ENCODE results near the gene MYADM. TPM values are rescaled to one million over a fixed set of nuclear protein-coding genes. Genes with fewer than 3 reads are reported as not detected.
"Not testable (repeated sequence)": the region's sequence is repeated elsewhere in the genome, so short reads cannot be mapped to it uniquely, and the experiment has no call there.

Gene MYADM
- total RNA-seq, 3 donors from 2014 or later (not counting 1 experiment from before 2014, with no cell fraction given) = 219 to 658 (median 296) TPM

- H3K36me3 Mint-ChIP-seq = no peaks in the 10 kb centered on the region
- no peaks in the 10 kb centered on the region for H3K4me1 ChIP-seq (ENCODE audit: control insufficient read depth, insufficient read depth, low read length)
Observed at GRCh38 chr19:53828531-53828930, 39.2 kb upstream of the MYADM start.

GRCh38 chr19:53832861-53833260 is 34.8 kb upstream of the MYADM start:
- H3K9me3 ChIP-seq (ENCODE audit: control insufficient read depth, insufficient read depth, low read length); H3K4me3 ChIP-seq (ENCODE audit: low read length); H3K4me1 Mint-ChIP-seq; H3K36me3 Mint-ChIP-seq; DNase-seq; H3K27me3 ChIP-seq (ENCODE audit: control insufficient read depth, insufficient read depth, low read length); H3K4me1 ChIP-seq (ENCODE audit: control insufficient read depth, insufficient read depth, low read length); H3K27ac Mint-ChIP-seq; ATAC-seq; H3K9me3 Mint-ChIP-seq; H3K4me3 Mint-ChIP-seq; H3K27ac ChIP-seq (ENCODE audit: low read length); H3K36me3 ChIP-seq (ENCODE audit: control insufficient read depth, insufficient read depth, low read length); intact Hi-C loops (cut with micrococcal nuclease): not testable (repeated sequence)
- peaks cover 33 to 45% of the 10 kb centered on the region in 2 donors for H3K27me3 Mint-ChIP-seq (ENCODE audit: low read depth in 2 of 2)
- 10% methylated on average over 10 of the region's 13 CpGs for WGBS (ENCODE audit: insufficient coverage)

More at GRCh38 chr19:53828531-53828930, 39.2 kb upstream of the MYADM start:
- WGBS (ENCODE audit: insufficient coverage) = 36% methylated on average over 3 of the region's 3 CpGs
- no peak overlapping the region for H3K27ac ChIP-seq (ENCODE audit: low read length)
- no peak overlapping the region for H3K4me3 Mint-ChIP-seq
- DNase-seq (no peak), ATAC-seq (no peak)
- H3K4me1 Mint-ChIP-seq = peaks cover 0 to 4% of the 10 kb centered on the region in 2 donors
- H3K27ac Mint-ChIP-seq = no peak overlapping the region
- no peaks in the 10 kb centered on the region for H3K9me3 ChIP-seq (ENCODE audit: control insufficient read depth, insufficient read depth, low read length)
- no peak overlapping the region for H3K4me3 ChIP-seq (ENCODE audit: low read length)
- H3K27me3 ChIP-seq (ENCODE audit: control insufficient read depth, insufficient read depth, low read length) = peaks cover 3% of the 10 kb centered on the region
- H3K27me3 Mint-ChIP-seq (ENCODE audit: low read depth in 2 of 2) = peaks cover 32 to 33% of the 10 kb centered on the region in 2 donors
- no peaks in the 10 kb centered on the region for H3K9me3 Mint-ChIP-seq
- intact Hi-C loops (cut with micrococcal nuclease) = no loop called here
- H3K36me3 ChIP-seq (ENCODE audit: control insufficient read depth, insufficient read depth, low read length) = no peaks in the 10 kb centered on the region
- TF ChIP-seq CTCF (IDR thresholded peaks at IDR 0.05) = no peak

- ATAC-seq; H3K27ac Mint-ChIP-seq; H3K4me3 Mint-ChIP-seq; DNase-seq; H3K36me3 Mint-ChIP-seq; H3K9me3 Mint-ChIP-seq; intact Hi-C loops (cut with micrococcal nuclease); H3K4me1 ChIP-seq (ENCODE audit: control insufficient read depth, insufficient read depth, low read length); H3K27ac ChIP-seq (ENCODE audit: low read length); H3K27me3 ChIP-seq (ENCODE audit: control insufficient read depth, insufficient read depth, low read length); H3K4me1 Mint-ChIP-seq; H3K36me3 ChIP-seq (ENCODE audit: control insufficient read depth, insufficient read depth, low read length); H3K4me3 ChIP-seq (ENCODE audit: low read length); H3K9me3 ChIP-seq (ENCODE audit: control insufficient read depth, insufficient read depth, low read length): not testable (repeated sequence)
- no CpG with 5 or more reads among the region's 5 CpGs for WGBS (ENCODE audit: insufficient coverage)
- H3K27me3 Mint-ChIP-seq (ENCODE audit: low read depth in 2 of 2) = peaks cover 9 to 26% of the 10 kb centered on the region in 2 donors
Observed at GRCh38 chr19:53838446-53838845, 29.2 kb upstream of the MYADM start.

- WGBS (ENCODE audit: insufficient coverage) = 94% methylated on average over 11 of the region's 12 CpGs
- ATAC-seq; intact Hi-C loops (cut with micrococcal nuclease): not testable (repeated sequence)
Observed at GRCh38 chr19:53840241-53840640, 27.4 kb upstream of the MYADM start.

GRCh38 chr19:53840914-53841313 is 26.8 kb upstream of the MYADM start:
- H3K9me3 ChIP-seq (ENCODE audit: control insufficient read depth, insufficient read depth, low read length); ATAC-seq; DNase-seq; H3K4me3 Mint-ChIP-seq; H3K36me3 Mint-ChIP-seq; H3K4me1 ChIP-seq (ENCODE audit: control insufficient read depth, insufficient read depth, low read length); H3K36me3 ChIP-seq (ENCODE audit: control insufficient read depth, insufficient read depth, low read length); intact Hi-C loops (cut with micrococcal nuclease); H3K27ac Mint-ChIP-seq; H3K27ac ChIP-seq (ENCODE audit: low read length); H3K4me1 Mint-ChIP-seq; H3K4me3 ChIP-seq (ENCODE audit: low read length); H3K27me3 ChIP-seq (ENCODE audit: control insufficient read depth, insufficient read depth, low read length); H3K9me3 Mint-ChIP-seq: not testable (repeated sequence)
- 87% methylated on average over 3 of the region's 4 CpGs for WGBS (ENCODE audit: insufficient coverage)
- peaks cover 0 to 11% of the 10 kb centered on the region in 2 donors for H3K27me3 Mint-ChIP-seq (ENCODE audit: low read depth in 2 of 2)

More at GRCh38 chr19:53840241-53840640, 27.4 kb upstream of the MYADM start:
- not testable (repeated sequence) for DNase-seq; H3K36me3 ChIP-seq (ENCODE audit: control insufficient read depth, insufficient read depth, low read length); H3K36me3 Mint-ChIP-seq; H3K9me3 Mint-ChIP-seq; H3K27ac ChIP-seq (ENCODE audit: low read length); H3K4me3 Mint-ChIP-seq; H3K27me3 Mint-ChIP-seq (ENCODE audit: low read depth in 2 of 2); H3K9me3 ChIP-seq (ENCODE audit: control insufficient read depth, insufficient read depth, low read length); H3K4me1 Mint-ChIP-seq; H3K27ac Mint-ChIP-seq; H3K27me3 ChIP-seq (ENCODE audit: control insufficient read depth, insufficient read depth, low read length); H3K4me3 ChIP-seq (ENCODE audit: low read length); H3K4me1 ChIP-seq (ENCODE audit: control insufficient read depth, insufficient read depth, low read length)

All from natural killer cell (primary cell).